MCF 10A (cell line): ENCODE data around the gene TMEM174. TPM values are rescaled to one million over a fixed set of nuclear protein-coding genes. Genes with fewer than 3 reads are reported as not detected.

Experiments
- BruUV-seq: library from RNA; stranded (reverse); fragments of 400-500 nt; replicated peaks from 2 replicates; lab custom pipeline; 2021; lab: Mats Ljungman, UMichigan
- CTCF ChIA-PET: fragments of 300-600 bp; sonication (Branson Sonifier 250); formaldehyde crosslinking; extraction: SDS; loops from one replicate; lab custom pipeline; 2021; ENCODE audit warnings: antibody characterized with exemption, inconsistent platforms; lab: Yijun Ruan, JAX
- POLR2A ChIA-PET: fragments of 300-600, 350-650 bp; sonication (Branson Sonifier 250); formaldehyde crosslinking; extraction: SDS; loops from one replicate; lab custom pipeline; 2020; ENCODE audit warnings: antibody characterized with exemption, inconsistent platforms; lab: Yijun Ruan, JAX
- DNase-seq: peaks from one replicate; pipeline ENCODE4 v3.0.0-alpha.2; 2018; ENCODE audit not compliant: unreplicated experiment
- H3K27ac Mint-ChIP-seq: one replicate; pipeline ENCODE4 v1.8.0; 2022; ENCODE audit warnings: mild to moderate bottlenecking, low read depth, mixed read lengths; ENCODE audit not compliant: unreplicated experiment
- H3K27me3 Mint-ChIP-seq: one replicate; pipeline ENCODE4 v1.8.0; 2022; ENCODE audit warnings: mixed read lengths; ENCODE audit not compliant: insufficient read depth, unreplicated experiment
- H3K36me3 Mint-ChIP-seq: one replicate; pipeline ENCODE4 v1.8.0; 2022; ENCODE audit warnings: mild to moderate bottlenecking, moderate library complexity, mixed read lengths; ENCODE audit not compliant: insufficient read depth, unreplicated experiment
- H3K4me1 Mint-ChIP-seq: one replicate; pipeline ENCODE4 v1.8.0; 2022; ENCODE audit warnings: mixed read lengths; ENCODE audit not compliant: insufficient read depth, unreplicated experiment
- H3K4me3 Mint-ChIP-seq: one replicate; pipeline ENCODE4 v1.8.0; 2022; ENCODE audit warnings: mild to moderate bottlenecking, moderate library complexity, mixed read lengths; ENCODE audit not compliant: unreplicated experiment
- H3K9me3 Mint-ChIP-seq: one replicate; pipeline ENCODE4 v1.8.0; 2022; ENCODE audit warnings: mixed read lengths; ENCODE audit not compliant: unreplicated experiment
- intact Hi-C: fragments of 100-400 bp; cut with micrococcal nuclease; formaldehyde crosslinking; loops from 2 replicates; pipeline ENCODE4 v1.14.1; 2022
- total RNA-seq: library from RNA; stranded (reverse); gene quantifications from 2 replicates; pipeline ENCODE4 v1.2.3, GENCODE V29; 2022
- TF ChIP-seq, protein P1 (sequence below): fragments of 200-600 bp; IDR thresholded peaks from one replicate; pipeline ENCODE4 v1.8.0; 2022; ENCODE audit warnings: antibody characterized with exemption, mild to moderate bottlenecking; ENCODE audit not compliant: unreplicated experiment

Gene TMEM174
- total RNA-seq, 1 experiment from 2014 or later, result not detected

DNA sequence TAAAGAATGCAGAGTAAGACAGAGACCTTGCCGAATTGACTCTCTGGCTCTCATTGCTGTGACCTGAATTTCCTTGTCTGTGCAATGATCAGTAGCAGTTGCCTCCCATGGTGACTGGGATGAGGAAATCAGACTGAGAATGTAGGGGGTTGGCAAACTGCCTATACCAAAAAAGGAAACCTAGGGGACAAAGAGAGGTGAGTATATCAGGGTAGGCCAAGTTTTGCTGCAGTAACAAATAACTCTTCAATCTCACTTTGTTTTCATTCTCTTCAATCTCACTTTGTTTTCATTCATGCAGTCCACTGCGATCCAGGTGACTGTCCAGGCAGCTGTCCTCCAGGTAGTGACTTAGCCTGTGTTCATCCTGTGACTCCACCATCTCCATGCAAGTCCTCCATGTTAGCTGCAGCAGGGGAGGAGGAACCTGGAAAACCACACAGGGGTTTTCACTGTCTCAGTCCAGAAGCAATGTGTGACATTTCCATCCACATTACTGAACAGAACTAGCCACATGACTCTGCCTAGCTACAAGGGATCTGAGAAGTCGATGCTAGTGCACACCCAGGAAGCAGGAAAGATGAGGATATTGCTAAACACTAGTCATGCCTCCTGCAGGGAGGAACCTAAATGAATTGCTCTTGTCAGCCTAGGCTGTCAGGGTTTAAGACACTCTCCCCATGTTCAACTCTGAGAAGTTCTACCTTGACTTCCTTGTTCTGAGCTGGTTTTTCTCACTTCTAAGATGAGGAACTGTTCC, 26.0 kb downstream of the TMEM174 start:
- intact Hi-C loops, result no loop called here
- no peak overlapping the region for H3K27ac Mint-ChIP-seq
- TF ChIP-seq, protein P1, sequence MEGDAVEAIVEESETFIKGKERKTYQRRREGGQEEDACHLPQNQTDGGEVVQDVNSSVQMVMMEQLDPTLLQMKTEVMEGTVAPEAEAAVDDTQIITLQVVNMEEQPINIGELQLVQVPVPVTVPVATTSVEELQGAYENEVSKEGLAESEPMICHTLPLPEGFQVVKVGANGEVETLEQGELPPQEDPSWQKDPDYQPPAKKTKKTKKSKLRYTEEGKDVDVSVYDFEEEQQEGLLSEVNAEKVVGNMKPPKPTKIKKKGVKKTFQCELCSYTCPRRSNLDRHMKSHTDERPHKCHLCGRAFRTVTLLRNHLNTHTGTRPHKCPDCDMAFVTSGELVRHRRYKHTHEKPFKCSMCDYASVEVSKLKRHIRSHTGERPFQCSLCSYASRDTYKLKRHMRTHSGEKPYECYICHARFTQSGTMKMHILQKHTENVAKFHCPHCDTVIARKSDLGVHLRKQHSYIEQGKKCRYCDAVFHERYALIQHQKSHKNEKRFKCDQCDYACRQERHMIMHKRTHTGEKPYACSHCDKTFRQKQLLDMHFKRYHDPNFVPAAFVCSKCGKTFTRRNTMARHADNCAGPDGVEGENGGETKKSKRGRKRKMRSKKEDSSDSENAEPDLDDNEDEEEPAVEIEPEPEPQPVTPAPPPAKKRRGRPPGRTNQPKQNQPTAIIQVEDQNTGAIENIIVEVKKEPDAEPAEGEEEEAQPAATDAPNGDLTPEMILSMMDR, result no peak
- H3K4me3 Mint-ChIP-seq, result no peak overlapping the region
- no peaks in the 10 kb centered on the region for H3K4me1 Mint-ChIP-seq
- BruUV-seq, result no TSS peak
- ChIA-PET POLR2A (no interaction called here), CTCF (interaction anchor here (0.6 kb wide), 1 partner anchor 114 kb away, joined by 3 read pairs; no protein-coding TSS in a partner anchor)
- H3K27me3 Mint-ChIP-seq, result no peaks in the 10 kb centered on the region
- H3K9me3 Mint-ChIP-seq, result no peaks in the 10 kb centered on the region
- no peak for DNase-seq
- no peaks in the 10 kb centered on the region for H3K36me3 Mint-ChIP-seq

DNA sequence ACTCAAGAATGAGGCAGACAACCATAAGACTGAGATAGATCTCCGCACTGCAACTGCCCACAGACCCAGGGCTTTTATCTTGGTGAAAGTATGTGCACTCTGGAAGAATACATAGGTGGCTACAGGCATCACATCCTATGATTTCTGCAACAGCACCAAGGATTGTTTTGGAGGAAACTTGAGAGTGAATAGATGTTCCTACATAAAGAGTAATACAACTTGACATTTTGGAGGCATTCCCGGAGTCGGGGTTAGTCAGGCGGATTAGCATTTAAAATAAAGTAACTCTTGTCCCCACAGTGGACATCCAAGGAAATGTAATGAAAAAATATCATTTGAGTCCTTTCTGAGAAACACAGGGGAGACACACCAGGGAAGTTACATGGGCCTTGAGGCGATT, 26.7 kb downstream of the TMEM174 start:
- TF ChIP-seq, protein P1, result no peak
- BruUV-seq, result no TSS peak
- no peak overlapping the region for H3K4me3 Mint-ChIP-seq
- H3K36me3 Mint-ChIP-seq, result no peaks in the 10 kb centered on the region
- CTCF ChIA-PET, result interaction anchor here (0.6 kb wide), 1 partner anchor 115 kb away, joined by 3 read pairs; no protein-coding TSS in a partner anchor
- H3K27me3 Mint-ChIP-seq, result no peaks in the 10 kb centered on the region
- H3K9me3 Mint-ChIP-seq, result no peaks in the 10 kb centered on the region
- no peaks in the 10 kb centered on the region for H3K4me1 Mint-ChIP-seq
- DNase-seq, result no peak
- H3K27ac Mint-ChIP-seq, result no peak overlapping the region
- POLR2A ChIA-PET, result no interaction called here
- intact Hi-C loops, result no loop called here

DNA sequence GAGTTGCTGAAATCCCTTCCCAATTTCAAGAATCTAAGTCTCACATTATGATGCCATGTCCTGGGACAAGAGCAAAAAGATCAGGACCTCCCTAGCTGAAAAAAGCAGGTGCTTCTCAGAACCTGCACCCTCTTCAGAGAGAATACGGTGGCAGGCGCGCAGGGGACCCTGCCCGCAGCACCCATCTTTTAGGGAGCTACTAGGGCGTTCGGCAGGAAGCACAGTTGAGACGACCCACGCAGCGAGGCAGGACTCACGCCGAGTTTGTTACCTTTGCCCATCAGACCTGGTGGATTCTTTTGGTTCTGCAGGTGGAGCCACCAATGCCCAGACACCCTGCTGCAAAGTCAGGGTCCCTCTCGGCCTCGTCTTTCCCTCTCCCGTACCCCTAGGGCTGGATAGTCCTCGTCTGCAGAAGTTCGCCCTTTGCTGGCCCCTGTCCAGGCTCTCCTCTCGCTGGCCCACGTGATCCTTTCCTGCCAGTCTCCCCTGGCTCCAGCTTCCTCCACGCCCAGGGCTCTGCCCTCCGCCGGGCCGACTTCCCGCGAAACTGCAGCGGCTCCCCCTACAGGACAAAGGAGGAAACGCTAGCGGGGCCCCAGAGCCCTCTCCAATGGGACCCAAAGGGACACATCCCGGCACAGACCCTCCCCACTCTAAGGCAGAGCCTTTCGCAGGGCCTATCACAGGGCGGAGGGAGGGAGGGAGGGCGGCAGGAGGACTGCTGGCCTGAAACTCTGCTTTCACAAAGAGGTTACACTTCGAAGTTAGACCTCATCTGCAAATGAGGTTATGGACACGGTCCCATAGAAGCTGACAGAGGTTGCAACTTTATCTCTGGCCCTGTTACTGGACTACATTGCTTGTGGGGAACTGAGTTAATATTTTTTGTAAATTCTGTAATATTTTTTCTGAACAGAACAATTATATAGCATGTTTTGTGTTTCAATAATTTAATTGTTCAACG, 28.8 kb downstream of the TMEM174 start:
- TF ChIP-seq, protein P1, result peak; percentile 80
- H3K9me3 Mint-ChIP-seq, result no peaks in the 10 kb centered on the region
- ChIA-PET POLR2A (no interaction called here), CTCF (interaction anchor here (0.6 to 2.3 kb wide), 14 partner anchors 14 to 363 kb away, joined by 3 to 14 read pairs (median 4); partner anchors contain the start of gene FCHO2)
- H3K36me3 Mint-ChIP-seq, result no peaks in the 10 kb centered on the region
- BruUV-seq, result no TSS peak
- H3K27ac Mint-ChIP-seq, result no peak overlapping the region
- H3K27me3 Mint-ChIP-seq, result no peaks in the 10 kb centered on the region
- no peaks in the 10 kb centered on the region for H3K4me1 Mint-ChIP-seq
- peak overlapping the region; percentile 26 for H3K4me3 Mint-ChIP-seq
- DNase-seq, result peak; percentile 74
- intact Hi-C loops, result loop anchor here (1.0 kb wide), 1 partner anchor 119 kb away; no protein-coding TSS in a partner anchor
